OCI-LY7 (cell line): Measurements from ENCODE around the gene DENND1B. TPM values are rescaled to one million over a fixed set of nuclear protein-coding genes. Genes with fewer than 3 reads are reported as not detected.

ENCODE experiments used
- BruUV-seq: library from RNA; stranded (reverse); fragments of 400-500 nt; replicated peaks from 2 replicates; lab custom pipeline; 2021; lab: Mats Ljungman, UMichigan
- CTCF ChIA-PET: fragments of 300-600 bp; sonication (Branson Sonifier 250); formaldehyde crosslinking; loops from one replicate; lab custom pipeline; 2022; ENCODE audit warnings: antibody characterized with exemption; ENCODE audit not compliant: unreplicated experiment; lab: Charles Lee
- POLR2A ChIA-PET: fragments of 300-600 bp; sonication (Branson Sonifier 250); formaldehyde crosslinking; loops from one replicate; lab custom pipeline; 2022; ENCODE audit warnings: antibody characterized with exemption; lab: Charles Lee
- DNase-seq: peaks from one replicate; pipeline ENCODE4 v3.0.0-alpha.2; 2015; ENCODE audit warnings: low spot score
- H2AFZ ChIP-seq: fragments of 200-600 bp; sonication (generic), shearing (Covaris generic); 2 replicates; pipeline ENCODE4 v1.6.1; 2014; ENCODE audit warnings: mild to moderate bottlenecking, antibody characterized with exemption, low read length, moderate library complexity
- H3K27ac ChIP-seq: fragments of 200-600 bp; sonication (generic); 2 replicates; pipeline ENCODE4 v1.5.1; 2014; ENCODE audit warnings: mixed run types, low read depth, mild to moderate bottlenecking, moderate library complexity, low read length, inconsistent platforms; ENCODE audit not compliant: poor library complexity, severe bottlenecking
- H3K36me3 ChIP-seq: fragments of 200-600 bp; sonication (generic); 2 replicates; pipeline ENCODE4 v1.6.1; 2014; ENCODE audit warnings: mild to moderate bottlenecking, antibody characterized with exemption, low read length, moderate library complexity, mixed read lengths; ENCODE audit not compliant: insufficient read depth
- H3K4me1 ChIP-seq: fragments of 200-600 bp; sonication (generic); 2 replicates; pipeline ENCODE4 v1.5.1; 2014; ENCODE audit warnings: mild to moderate bottlenecking, low read length; ENCODE audit not compliant: insufficient read depth, poor library complexity, severe bottlenecking
- H3K4me2 ChIP-seq: fragments of 200-600 bp; sonication (generic); 2 replicates; pipeline ENCODE4 v1.6.1; 2014; ENCODE audit warnings: mild to moderate bottlenecking, low read length
- H3K4me3 ChIP-seq: fragments of 200-600 bp; sonication (generic); 2 replicates; pipeline ENCODE4 v1.5.1; 2014; ENCODE audit warnings: mild to moderate bottlenecking, low read depth, low read length; ENCODE audit not compliant: poor library complexity, severe bottlenecking
- H3K79me2 ChIP-seq: fragments of 200-600 bp; sonication (generic); 2 replicates; pipeline ENCODE4 v1.6.1; 2016; ENCODE audit warnings: low read depth, mild to moderate bottlenecking, low read length, moderate library complexity, mixed read lengths; ENCODE audit not compliant: insufficient read depth
- H3K9me2 ChIP-seq: fragments of 200-600 bp; sonication (generic); 2 replicates; pipeline ENCODE4 v1.6.1; 2016; ENCODE audit warnings: mild to moderate bottlenecking, low read length, mixed read lengths; ENCODE audit not compliant: insufficient read depth
- H3K9me3 ChIP-seq: fragments of 200-600 bp; sonication (generic); 2 replicates; pipeline ENCODE4 v1.6.1; 2014; ENCODE audit warnings: mild to moderate bottlenecking, mixed run types, low read length, mixed read lengths
- H4K20me1 ChIP-seq: fragments of 200-600 bp; sonication (generic); 2 replicates; pipeline ENCODE4 v1.6.1; 2014; ENCODE audit warnings: mild to moderate bottlenecking, antibody characterized with exemption, low read length, moderate library complexity, mixed read lengths; ENCODE audit not compliant: insufficient read depth
- EZH2phosphoT487 ChIP-seq: fragments of 200-600 bp; sonication (generic); IDR thresholded peaks from 2 replicates; pipeline ENCODE4 v1.6.1; 2018; ENCODE audit warnings: low read depth, borderline replicate concordance, mild to moderate bottlenecking, mixed run types, antibody characterized with exemption, low read length, moderate library complexity, mixed read lengths
- intact Hi-C: fragments of 100-400 bp; cut with micrococcal nuclease; formaldehyde crosslinking; loops from one replicate; pipeline ENCODE4 v1.10.0; 2022; ENCODE audit not compliant: unreplicated experiment
- total RNA-seq, 2 experiments: library from RNA; depleted of rRNA in 1 of 2; stranded (reverse); fragments of >200 nt in 1 of 2; shearing (Covaris generic) in 1 of 2; gene quantifications; 2 replicates each; pipeline ENCODE4 v1.2.3, GENCODE V29; 2014 to 2022
- TF ChIP-seq, protein P1 (sequence below): fragments of 200-600 bp; sonication (generic); conservative IDR thresholded peaks from 2 replicates; pipeline ENCODE4 v1.5.1; 2014; ENCODE audit warnings: mild to moderate bottlenecking, antibody characterized with exemption, low read length, moderate library complexity, mixed read lengths

DENND1B gene
- total RNA-seq, 2 experiments from 2014 or later: 17.4 to 43.0 TPM

DNA sequence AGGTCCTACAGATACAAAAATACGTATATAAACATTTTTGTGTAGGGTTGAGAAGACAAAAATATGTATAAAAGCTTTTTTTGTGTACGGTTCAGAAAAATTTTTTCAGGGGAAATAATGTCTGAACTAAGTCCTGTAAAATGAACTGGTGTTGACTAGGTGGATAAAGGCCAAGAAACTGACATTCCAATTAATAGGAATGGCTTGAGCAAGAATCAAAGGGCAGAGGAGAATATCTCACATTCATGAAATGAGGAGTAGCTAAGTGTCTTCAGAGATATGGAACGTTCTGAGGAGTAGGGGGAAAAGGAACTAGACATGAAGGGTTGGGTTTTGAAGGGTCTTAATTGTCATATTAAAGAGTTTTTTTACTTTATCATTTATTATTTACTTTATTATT, 231.2 kb downstream of the DENND1B start:
- H3K4me3 ChIP-seq: no peak overlapping the region
- H3K4me2 ChIP-seq: no peak overlapping the region
- H3K36me3 ChIP-seq: no peaks in the 10 kb centered on the region
- no peak overlapping the region for H3K27ac ChIP-seq
- H3K9me3 ChIP-seq: no peaks in the 10 kb centered on the region
- no peak overlapping the region for H2AFZ ChIP-seq
- no peak for TF ChIP-seq EZH2phosphoT487
- TF ChIP-seq, protein P1, sequence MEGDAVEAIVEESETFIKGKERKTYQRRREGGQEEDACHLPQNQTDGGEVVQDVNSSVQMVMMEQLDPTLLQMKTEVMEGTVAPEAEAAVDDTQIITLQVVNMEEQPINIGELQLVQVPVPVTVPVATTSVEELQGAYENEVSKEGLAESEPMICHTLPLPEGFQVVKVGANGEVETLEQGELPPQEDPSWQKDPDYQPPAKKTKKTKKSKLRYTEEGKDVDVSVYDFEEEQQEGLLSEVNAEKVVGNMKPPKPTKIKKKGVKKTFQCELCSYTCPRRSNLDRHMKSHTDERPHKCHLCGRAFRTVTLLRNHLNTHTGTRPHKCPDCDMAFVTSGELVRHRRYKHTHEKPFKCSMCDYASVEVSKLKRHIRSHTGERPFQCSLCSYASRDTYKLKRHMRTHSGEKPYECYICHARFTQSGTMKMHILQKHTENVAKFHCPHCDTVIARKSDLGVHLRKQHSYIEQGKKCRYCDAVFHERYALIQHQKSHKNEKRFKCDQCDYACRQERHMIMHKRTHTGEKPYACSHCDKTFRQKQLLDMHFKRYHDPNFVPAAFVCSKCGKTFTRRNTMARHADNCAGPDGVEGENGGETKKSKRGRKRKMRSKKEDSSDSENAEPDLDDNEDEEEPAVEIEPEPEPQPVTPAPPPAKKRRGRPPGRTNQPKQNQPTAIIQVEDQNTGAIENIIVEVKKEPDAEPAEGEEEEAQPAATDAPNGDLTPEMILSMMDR: no peak
- no peaks in the 10 kb centered on the region for H3K79me2 ChIP-seq
- H3K9me2 ChIP-seq: no peaks in the 10 kb centered on the region
- POLR2A ChIA-PET: interaction anchor here (1.2 kb wide), 1 partner anchor 9 kb away, joined by 4 read pairs; no protein-coding TSS in a partner anchor
- CTCF ChIA-PET: no interaction called here
- DNase-seq: no peak
- no TSS peak for BruUV-seq
- intact Hi-C loops: no loop called here
- no peaks in the 10 kb centered on the region for H4K20me1 ChIP-seq
- no peaks in the 10 kb centered on the region for H3K4me1 ChIP-seq

DNA sequence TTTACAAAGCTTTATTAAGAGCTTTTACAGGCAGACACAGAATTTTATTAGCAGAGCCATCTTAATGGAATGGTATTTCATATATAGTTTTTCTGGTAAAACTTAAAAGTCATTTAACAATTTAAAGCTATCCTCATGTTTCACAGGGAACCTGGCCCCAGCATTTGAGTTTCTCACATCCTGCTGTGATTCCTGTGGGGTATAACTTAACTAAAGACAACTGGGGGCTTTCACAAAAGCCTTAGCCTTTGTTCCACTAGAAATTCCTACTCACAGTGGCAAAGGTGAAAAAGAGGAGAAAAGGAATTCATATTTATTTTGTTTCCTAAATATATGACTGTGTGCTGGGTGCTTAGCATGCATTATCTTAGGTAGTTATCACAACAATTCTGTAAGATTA, 233.9 kb downstream of the DENND1B start:
- POLR2A ChIA-PET: interaction anchor here (1.2 kb wide), 1 partner anchor 46 kb away, joined by 3 read pairs; no protein-coding TSS in a partner anchor
- no peak overlapping the region for H2AFZ ChIP-seq
- no peak overlapping the region for H3K27ac ChIP-seq
- no TSS peak for BruUV-seq
- H3K4me3 ChIP-seq: no peak overlapping the region
- H3K9me2 ChIP-seq: no peaks in the 10 kb centered on the region
- TF ChIP-seq EZH2phosphoT487: no peak
- TF ChIP-seq, protein P1: no peak
- H3K4me2 ChIP-seq: no peak overlapping the region
- H3K9me3 ChIP-seq: no peaks in the 10 kb centered on the region
- intact Hi-C loops: no loop called here
- no peaks in the 10 kb centered on the region for H3K79me2 ChIP-seq
- no peaks in the 10 kb centered on the region for H4K20me1 ChIP-seq
- CTCF ChIA-PET: no interaction called here
- no peaks in the 10 kb centered on the region for H3K36me3 ChIP-seq
- no peaks in the 10 kb centered on the region for H3K4me1 ChIP-seq
- no peak for DNase-seq

DNA sequence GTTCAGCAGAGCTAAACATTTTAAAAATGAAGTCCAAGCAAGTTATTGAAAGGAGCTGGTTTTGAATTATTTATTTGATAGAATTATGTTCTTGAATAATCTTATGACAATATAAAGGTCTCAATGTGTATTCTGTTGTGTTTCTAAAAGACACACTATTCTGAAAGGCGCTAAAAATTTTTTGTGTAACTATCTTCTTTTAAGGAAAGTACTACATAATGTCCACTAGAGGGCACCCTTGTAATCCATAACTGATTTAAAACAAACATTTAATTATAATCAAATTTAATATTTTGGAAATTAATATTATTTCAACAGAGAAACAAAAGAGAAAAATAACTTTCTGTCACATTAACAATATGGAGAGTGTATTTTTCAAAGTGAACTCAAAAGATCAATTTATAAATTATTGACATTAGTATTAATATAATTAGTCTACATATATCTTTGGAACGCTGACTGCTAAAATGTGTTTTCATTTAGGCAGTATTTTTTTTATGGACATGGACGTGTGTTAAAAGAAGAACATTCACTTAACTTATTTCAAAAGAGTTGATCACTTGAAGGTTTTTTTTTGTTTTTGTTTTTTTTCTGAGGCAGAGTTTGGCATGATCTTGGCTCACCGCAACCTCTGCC, 248.4 kb downstream of the DENND1B start:
- Histone ChIP-seq H3K4me1 (no peaks in the 10 kb centered on the region), H3K4me2 (no peak overlapping the region), H3K9me2 (no peaks in the 10 kb centered on the region), H3K79me2 (no peaks in the 10 kb centered on the region), H3K9me3 (no peaks in the 10 kb centered on the region), H2AFZ (no peak overlapping the region), H4K20me1 (no peaks in the 10 kb centered on the region), H3K36me3 (no peaks in the 10 kb centered on the region), H3K4me3 (no peak overlapping the region), H3K27ac (no peak overlapping the region)
- TF ChIP-seq, protein P1: peak; percentile 88
- TF ChIP-seq EZH2phosphoT487: no peak
- intact Hi-C loops: loop anchor here (10.0 kb wide), 1 partner anchor 938 kb away; no protein-coding TSS in a partner anchor
- POLR2A ChIA-PET: interaction anchor here (1.3 kb wide), 1 partner anchor 9 kb away, joined by 7 read pairs; no protein-coding TSS in a partner anchor
- no TSS peak for BruUV-seq
- peak; percentile 61 for DNase-seq
- CTCF ChIA-PET: no interaction called here
